Measurements from ENCODE around the gene PLA2G4B.

DNA sequence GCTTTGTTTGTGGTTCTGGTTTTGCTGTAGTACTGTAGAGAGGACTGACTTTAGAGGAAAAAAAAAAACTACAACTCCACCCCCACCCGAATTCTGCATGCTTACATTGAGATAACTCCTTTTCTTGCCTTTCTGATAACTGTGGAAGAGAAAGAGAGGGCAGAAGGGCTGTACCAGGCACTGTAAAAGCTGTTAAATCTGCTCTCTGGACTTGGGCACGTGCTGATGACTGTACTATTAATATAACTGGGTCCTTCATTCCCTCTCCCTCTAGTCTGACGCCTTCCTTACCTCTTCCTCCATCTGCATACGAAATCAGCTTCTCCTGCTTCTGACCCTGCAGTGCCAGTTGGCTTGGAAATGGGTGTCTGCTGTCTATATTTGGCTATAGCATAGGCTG lies 49.4 kb upstream of the PLA2G4B start:
- TF ChIP-seq, protein P1, sequence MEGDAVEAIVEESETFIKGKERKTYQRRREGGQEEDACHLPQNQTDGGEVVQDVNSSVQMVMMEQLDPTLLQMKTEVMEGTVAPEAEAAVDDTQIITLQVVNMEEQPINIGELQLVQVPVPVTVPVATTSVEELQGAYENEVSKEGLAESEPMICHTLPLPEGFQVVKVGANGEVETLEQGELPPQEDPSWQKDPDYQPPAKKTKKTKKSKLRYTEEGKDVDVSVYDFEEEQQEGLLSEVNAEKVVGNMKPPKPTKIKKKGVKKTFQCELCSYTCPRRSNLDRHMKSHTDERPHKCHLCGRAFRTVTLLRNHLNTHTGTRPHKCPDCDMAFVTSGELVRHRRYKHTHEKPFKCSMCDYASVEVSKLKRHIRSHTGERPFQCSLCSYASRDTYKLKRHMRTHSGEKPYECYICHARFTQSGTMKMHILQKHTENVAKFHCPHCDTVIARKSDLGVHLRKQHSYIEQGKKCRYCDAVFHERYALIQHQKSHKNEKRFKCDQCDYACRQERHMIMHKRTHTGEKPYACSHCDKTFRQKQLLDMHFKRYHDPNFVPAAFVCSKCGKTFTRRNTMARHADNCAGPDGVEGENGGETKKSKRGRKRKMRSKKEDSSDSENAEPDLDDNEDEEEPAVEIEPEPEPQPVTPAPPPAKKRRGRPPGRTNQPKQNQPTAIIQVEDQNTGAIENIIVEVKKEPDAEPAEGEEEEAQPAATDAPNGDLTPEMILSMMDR (optimal IDR thresholded peaks at IDR 0.05 in 1 of 3, IDR thresholded peaks at IDR 0.05 in 1 of 3, conservative IDR thresholded peaks at IDR 0.05 in 1 of 3; ENCODE audit: extremely low read depth in 1 of 3, insufficient read depth in 2 of 3, low read length in 3 of 3): no peak
- TF ChIP-seq EZH2 (IDR thresholded peaks at IDR 0.05; ENCODE audit: low read length): no peak

All from keratinocyte (primary cell).